Activated naive CD4-positive, alpha-beta T cell treated with anti-CD3 and anti-CD28 coated beads, Interleukin-2, amount 50 U/mL, for 72 hours (primary cell): ENCODE results near the gene KRTAP5-7. TPM values are rescaled to one million over a fixed set of nuclear protein-coding genes. Genes with fewer than 3 reads are reported as not detected.
"Not testable (repeated sequence)": the region's sequence is repeated elsewhere in the genome, so short reads cannot be mapped to it uniquely, and the experiment has no call there.

Experiments used
- ATAC-seq, 2 donors: fragments of 150-1000 bp; cut with Tn5 transposase; 2 replicates each; pipeline ENCODE4 v1.10.0; 2021; ENCODE audit warnings: mild to moderate bottlenecking in 2 of 2, moderate library complexity in 2 of 2
- DNase-seq, 2 donors: peaks; one replicate each; pipeline ENCODE4 v3.0.0; 2021 to 2022; ENCODE audit warnings: low spot score in 2 of 2
- H3K27ac Mint-ChIP-seq, 2 donors: one replicate each; pipeline ENCODE4 v1.8.0; 2022; ENCODE audit warnings: mild to moderate bottlenecking in 2 of 2, mixed read lengths in 2 of 2
- H3K36me3 Mint-ChIP-seq, 2 donors: one replicate each; pipeline ENCODE4 v1.8.0; 2022; ENCODE audit warnings: mixed read lengths in 2 of 2
- H3K9me3 Mint-ChIP-seq, 2 donors: one replicate each; pipeline ENCODE4 v1.8.0; 2022; ENCODE audit warnings: mixed read lengths in 2 of 2
- total RNA-seq, 2 donors: library from RNA; stranded (reverse); gene quantifications; one replicate each; pipeline ENCODE4 v1.2.3, GENCODE V29; 2022

Gene KRTAP5-7
- total RNA-seq: not detected

GRCh38 chr11:71526796-71527575, at the start of gene KRTAP5-7:
Gene KRTAP5-7, plus strand, starts transcription at chr11:71527267. Its CDS starts 34 bp downstream, at chr11:71527301.
- DNase-seq, ATAC-seq, H3K9me3 Mint-ChIP-seq, H3K36me3 Mint-ChIP-seq, H3K27ac Mint-ChIP-seq: not testable (repeated sequence)

- DNase-seq: no peak
- H3K27ac Mint-ChIP-seq: peak overlapping the region in 1 of 2 donors; percentile 57
- H3K9me3 Mint-ChIP-seq: no peaks in the 10 kb centered on the region
- peaks cover 0 to 25% of the 10 kb centered on the region in 2 donors for H3K36me3 Mint-ChIP-seq
- no peak for ATAC-seq
Observed at GRCh38 chr11:71477641-71478527, 49.2 kb upstream of the KRTAP5-7 start.

- peaks cover 5 to 30% of the 10 kb centered on the region in 2 donors for H3K36me3 Mint-ChIP-seq
- H3K9me3 Mint-ChIP-seq: no peaks in the 10 kb centered on the region
- H3K27ac Mint-ChIP-seq: no peak overlapping the region
- ATAC-seq (no peak), DNase-seq (no peak)
Observed at GRCh38 chr11:71478528-71478840, 48.6 kb upstream of the KRTAP5-7 start.

- DNase-seq (no peak), ATAC-seq (no peak)
- peak overlapping the region in 1 of 2 donors; percentile 36 for H3K27ac Mint-ChIP-seq
- no peaks in the 10 kb centered on the region for H3K9me3 Mint-ChIP-seq
- peaks cover 33 to 49% of the 10 kb centered on the region in 2 donors for H3K36me3 Mint-ChIP-seq
Observed at GRCh38 chr11:71481101-71481960, 45.7 kb upstream of the KRTAP5-7 start.

- no peak overlapping the region for H3K27ac Mint-ChIP-seq
- DNase-seq (no peak), ATAC-seq (no peak)
- H3K9me3 Mint-ChIP-seq: no peaks in the 10 kb centered on the region
- H3K36me3 Mint-ChIP-seq: peaks cover 37 to 49% of the 10 kb centered on the region in 2 donors
Observed at GRCh38 chr11:71482216-71482615, 44.9 kb upstream of the KRTAP5-7 start.

GRCh38 chr11:71482746-71483364, 44.2 kb upstream of the KRTAP5-7 start:
- Mint-ChIP-seq H3K36me3 (peaks cover 40 to 45% of the 10 kb centered on the region in 2 donors), H3K27ac (no peak overlapping the region), H3K9me3 (no peaks in the 10 kb centered on the region)
- ATAC-seq (no peak), DNase-seq (no peak)

GRCh38 chr11:71483692-71484091, 43.4 kb upstream of the KRTAP5-7 start:
- DNase-seq (no peak), ATAC-seq (no peak)
- Mint-ChIP-seq H3K36me3 (peaks cover 41 to 44% of the 10 kb centered on the region in 2 donors), H3K9me3 (no peaks in the 10 kb centered on the region), H3K27ac (peak overlapping the region in 1 of 2 donors; percentile 46)

- peaks cover 41 to 46% of the 10 kb centered on the region in 2 donors for H3K36me3 Mint-ChIP-seq
- no peaks in the 10 kb centered on the region for H3K9me3 Mint-ChIP-seq
- ATAC-seq (no peak), DNase-seq (no peak)
- H3K27ac Mint-ChIP-seq: no peak overlapping the region
Observed at GRCh38 chr11:71484248-71485062, 42.6 kb upstream of the KRTAP5-7 start.

- H3K9me3 Mint-ChIP-seq: no peaks in the 10 kb centered on the region
- H3K27ac Mint-ChIP-seq: peak overlapping the region in 1 of 2 donors; percentile 31
- peaks cover 41 to 52% of the 10 kb centered on the region in 2 donors for H3K36me3 Mint-ChIP-seq
- DNase-seq (no peak), ATAC-seq (no peak)
Observed at GRCh38 chr11:71485063-71485399, 42.0 kb upstream of the KRTAP5-7 start.

- H3K36me3 Mint-ChIP-seq: peaks cover 41 to 56% of the 10 kb centered on the region in 2 donors
- H3K27ac Mint-ChIP-seq: peak overlapping the region; percentile 9 to 31
- no peak for DNase-seq
- no peak for ATAC-seq
- no peaks in the 10 kb centered on the region for H3K9me3 Mint-ChIP-seq
Observed at GRCh38 chr11:71485466-71485865, 41.6 kb upstream of the KRTAP5-7 start.

GRCh38 chr11:71486320-71486719, 40.7 kb upstream of the KRTAP5-7 start:
- no peaks in the 10 kb centered on the region for H3K9me3 Mint-ChIP-seq
- peak overlapping the region; percentile 9 to 67 for H3K27ac Mint-ChIP-seq
- DNase-seq (no peak), ATAC-seq (no peak)
- H3K36me3 Mint-ChIP-seq: peaks cover 41 to 64% of the 10 kb centered on the region in 2 donors

GRCh38 chr11:71488681-71489270, 38.3 kb upstream of the KRTAP5-7 start:
- peak overlapping the region; percentile 80 to 97 for H3K27ac Mint-ChIP-seq
- H3K36me3 Mint-ChIP-seq: peaks cover 28 to 69% of the 10 kb centered on the region in 2 donors
- H3K9me3 Mint-ChIP-seq: no peaks in the 10 kb centered on the region
- ATAC-seq (peak in 1 of 2 donors; percentile 21), DNase-seq (no peak)

- Mint-ChIP-seq H3K27ac (peak overlapping the region; percentile 80 to 97), H3K36me3 (peaks cover 24 to 62% of the 10 kb centered on the region in 2 donors), H3K9me3 (no peaks in the 10 kb centered on the region)
- ATAC-seq (peak; percentile 80 to 100), DNase-seq (peak; percentile 36 to 66)
Observed at GRCh38 chr11:71489311-71490043, 37.6 kb upstream of the KRTAP5-7 start.

- Mint-ChIP-seq H3K9me3 (no peaks in the 10 kb centered on the region), H3K27ac (peak overlapping the region in 1 of 2 donors; percentile 94), H3K36me3 (peaks cover 25 to 61% of the 10 kb centered on the region in 2 donors)
- no peak for DNase-seq
- no peak for ATAC-seq
Observed at GRCh38 chr11:71490044-71490730, 36.9 kb upstream of the KRTAP5-7 start.
